Measurements from ENCODE around the gene ANKK1.

ANKK1 gene

GRCh38 chr11:113448316-113448677 is 60.7 kb downstream of the ANKK1 start:
- in situ Hi-C loops (cut with HindIII; ENCODE audit: low sequenced_read_pairs) = no loop called here
- no peak overlapping the region for H3K4me3 ChIP-seq (ENCODE audit: low read depth, low read length)
- no peak for DNase-seq (ENCODE audit: low read depth)
- TF ChIP-seq, protein P1, sequence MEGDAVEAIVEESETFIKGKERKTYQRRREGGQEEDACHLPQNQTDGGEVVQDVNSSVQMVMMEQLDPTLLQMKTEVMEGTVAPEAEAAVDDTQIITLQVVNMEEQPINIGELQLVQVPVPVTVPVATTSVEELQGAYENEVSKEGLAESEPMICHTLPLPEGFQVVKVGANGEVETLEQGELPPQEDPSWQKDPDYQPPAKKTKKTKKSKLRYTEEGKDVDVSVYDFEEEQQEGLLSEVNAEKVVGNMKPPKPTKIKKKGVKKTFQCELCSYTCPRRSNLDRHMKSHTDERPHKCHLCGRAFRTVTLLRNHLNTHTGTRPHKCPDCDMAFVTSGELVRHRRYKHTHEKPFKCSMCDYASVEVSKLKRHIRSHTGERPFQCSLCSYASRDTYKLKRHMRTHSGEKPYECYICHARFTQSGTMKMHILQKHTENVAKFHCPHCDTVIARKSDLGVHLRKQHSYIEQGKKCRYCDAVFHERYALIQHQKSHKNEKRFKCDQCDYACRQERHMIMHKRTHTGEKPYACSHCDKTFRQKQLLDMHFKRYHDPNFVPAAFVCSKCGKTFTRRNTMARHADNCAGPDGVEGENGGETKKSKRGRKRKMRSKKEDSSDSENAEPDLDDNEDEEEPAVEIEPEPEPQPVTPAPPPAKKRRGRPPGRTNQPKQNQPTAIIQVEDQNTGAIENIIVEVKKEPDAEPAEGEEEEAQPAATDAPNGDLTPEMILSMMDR (IDR thresholded peaks at IDR 0.05; ENCODE audit: low read depth, low read length, missing control alignments) = no peak

- TF ChIP-seq, protein P1 (IDR thresholded peaks at IDR 0.05; ENCODE audit: low read depth, low read length, missing control alignments) = no peak
- in situ Hi-C loops (cut with HindIII; ENCODE audit: low sequenced_read_pairs) = loop anchor here (5.0 kb wide), 2 partner anchors 63 to 102 kb away; no protein-coding TSS in a partner anchor
- no peak overlapping the region for H3K4me3 ChIP-seq (ENCODE audit: low read depth, low read length)
- no peak for DNase-seq (ENCODE audit: low read depth)
Measured at GRCh38 chr11:113449743-113450142, 62.2 kb downstream of the ANKK1 start.

Measured in astrocyte of the cerebellum (primary cell).